K562 (cell line): ENCODE measurements around the gene INPP5D. TPM values are rescaled to one million over a fixed set of nuclear protein-coding genes. Genes with fewer than 3 reads are reported as not detected.
A peak's percentile ranks its signal among the peaks of the same experiment; 100 is the strongest.

Source experiments
- ATAC-seq: fragments of 200-7000 bp; cut with Tn5 transposase; 3 replicates; pipeline ENCODE4 v1.9.1; 2020; ENCODE audit warnings: moderate library complexity
- BruUV-seq: library from RNA; stranded (reverse); fragments of 400-500 nt; replicated peaks from 2 replicates; lab custom pipeline; 2021; lab: Mats Ljungman, UMichigan
- CTCF ChIA-PET: fragments of 300-600 bp; formaldehyde crosslinking; extraction: SDS; loops from one replicate; lab custom pipeline; 2021; ENCODE audit warnings: low intra/inter-chr PET ratio; lab: Yijun Ruan, JAX
- POLR2A ChIA-PET: fragments of 300-600, 350-650 bp; sonication (Branson Sonifier 250); formaldehyde crosslinking; extraction: SDS; loops from one replicate; lab custom pipeline; 2021; ENCODE audit warnings: antibody characterized with exemption, inconsistent platforms; lab: Yijun Ruan, JAX
- DNase-seq, 4 experiments: peaks; one replicate each; pipeline versions ENCODE4 v3.0.0 to v3.0.0-alpha.2; 2011 to 2018; ENCODE audit warnings: low spot score in 3 of 4, mixed read lengths in 3 of 4; ENCODE audit errors: extremely low read depth in 1 of 4
- FAIRE-seq: peaks from 2 replicates; lab custom pipeline; 2011; peaks lifted over from hg19 to GRCh38; lab: Jason Lieb, UNC
- H2AFZ ChIP-seq: 2 replicates; pipeline ENCODE4 v1.6.0; 2011; ENCODE audit warnings: low read depth, low read length, control low read depth, inconsistent platforms
- H3K27ac ChIP-seq: fragments of 200-600 bp; 3 replicates; pipeline ENCODE4 v1.8.0; 2011; ENCODE audit warnings: low read depth, mild to moderate bottlenecking, control low read depth, inconsistent platforms, low read length, moderate library complexity, mixed read lengths; ENCODE audit errors: extremely low read depth
- H3K27me3 ChIP-seq, 2 experiments: fragments of 300-600 bp in 1 of 2; 2 replicates in 1 of 2; 3 replicates in 1 of 2; pipeline versions ENCODE4 v1.6.0 to v1.8.0; 2011; ENCODE audit warnings: inconsistent platforms in 2 of 2, low read length in 2 of 2, mild to moderate bottlenecking in 1 of 2, mixed read lengths in 1 of 2, moderate library complexity in 1 of 2; ENCODE audit not compliant: control insufficient read depth in 2 of 2, insufficient read depth in 2 of 2
- H3K36me3 ChIP-seq: fragments of 300-600 bp; 3 replicates; pipeline ENCODE4 v1.8.0; 2011; ENCODE audit warnings: mild to moderate bottlenecking, low read length, inconsistent platforms; ENCODE audit not compliant: control insufficient read depth, insufficient read depth
- H3K4me1 ChIP-seq, 2 experiments: fragments of 200-600 bp in 1 of 2; replicated peaks in 1 of 2; 2 replicates in 1 of 2; 3 replicates in 1 of 2; pipeline versions ENCODE4 v1.5.1 to v1.8.0; 2011; ENCODE audit warnings: inconsistent platforms in 2 of 2, low read length in 2 of 2, mild to moderate bottlenecking in 1 of 2, mixed read lengths in 1 of 2, moderate library complexity in 1 of 2; ENCODE audit not compliant: control insufficient read depth in 2 of 2, insufficient read depth in 2 of 2
- H3K4me2 ChIP-seq: 2 replicates; pipeline ENCODE4 v1.6.1; 2011; ENCODE audit warnings: low read length, control low read depth, inconsistent platforms, mixed read lengths; ENCODE audit not compliant: insufficient read depth
- H3K4me3 ChIP-seq: fragments of 200-600 bp; sonication (generic), shearing (Covaris generic); 2 replicates; pipeline ENCODE4 v1.5.1; 2016; ENCODE audit warnings: control low read depth, inconsistent platforms
- H3K79me2 ChIP-seq: fragments of 200-600 bp; 3 replicates; pipeline ENCODE4 v1.8.0; 2011; ENCODE audit warnings: low read length, inconsistent platforms; ENCODE audit not compliant: control insufficient read depth, insufficient read depth
- H3K9ac ChIP-seq, 2 experiments: 2 replicates each; pipeline versions ENCODE4 v1.6.0 to v1.6.1; 2011; ENCODE audit warnings: low read depth in 2 of 2, low read length in 2 of 2, control low read depth in 1 of 2, inconsistent platforms in 1 of 2, mild to moderate bottlenecking in 1 of 2, mixed read lengths in 1 of 2; ENCODE audit not compliant: insufficient read depth in 1 of 2
- H3K9me1 ChIP-seq: one replicate; pipeline ENCODE4 v1.6.0; 2011; ENCODE audit warnings: inconsistent platforms, mild to moderate bottlenecking, low read length, moderate library complexity; ENCODE audit not compliant: control insufficient read depth, insufficient read depth
- H3K9me3 ChIP-seq: replicated peaks from 2 replicates; pipeline ENCODE4 v1.5.1; 2011; ENCODE audit warnings: low read depth, low read length, inconsistent platforms; ENCODE audit not compliant: control insufficient read depth, insufficient read depth
- H4K20me1 ChIP-seq: replicated peaks from 2 replicates; pipeline ENCODE4 v1.6.1; 2011; ENCODE audit warnings: low read length, inconsistent platforms, mixed read lengths; ENCODE audit not compliant: control insufficient read depth, insufficient read depth
- CBFA2T3 ChIP-seq: fragments of 450-650 bp; IDR thresholded peaks from 2 replicates; pipeline ENCODE4 v1.6.1; 2017
- HMGN3 ChIP-seq: IDR thresholded peaks from 2 replicates; pipeline ENCODE4 v1.6.1; 2011; ENCODE audit warnings: borderline replicate concordance, low read depth, mild to moderate bottlenecking, mixed read lengths, low read length; ENCODE audit not compliant: insufficient read length; ENCODE audit errors: extremely low read depth
- NR3C1 ChIP-seq: sonication (generic); formaldehyde crosslinking; IDR thresholded peaks from 2 replicates; pipeline ENCODE4 v1.8.1; 2022; ENCODE audit warnings: missing genetic modification reagents
- SIN3B ChIP-seq: fragments of 450-650 bp; IDR thresholded peaks from 2 replicates; pipeline ENCODE4 v1.6.1; 2017; ENCODE audit warnings: low read depth, mild to moderate bottlenecking, moderate library complexity
- ZNF384 ChIP-seq: IDR thresholded peaks from 2 replicates; pipeline ENCODE4 v1.6.1; 2012; ENCODE audit warnings: low read depth, low read length, improper control_type of control experiment
- WGBS: fragments of 100-300 bp; shearing (Covaris generic); methylation state at CpG from one replicate; pipeline ENCODE4 v1.1.6; 2016; ENCODE audit warnings: low coverage, mixed read lengths; ENCODE audit not compliant: insufficient coverage; ENCODE audit errors: missing lambda C conversion rate; 5-methylcytosine and 5-hydroxymethylcytosine counted together
- in situ Hi-C: fragments of 300-500 bp; cut with MboI; formaldehyde crosslinking; loops from 4 replicates; pipeline ENCODE4 v1.15.0; 2018; ENCODE audit warnings: inconsistent platforms, mixed read lengths
- intact Hi-C: fragments of 100-400 bp; cut with micrococcal nuclease; formaldehyde crosslinking; loops from 2 replicates; pipeline ENCODE4 v1.14.2; 2022
- polyA plus RNA-seq, 8 experiments: library from polyadenylated mRNA; depleted of rRNA in 4 of 8; stranded (reverse) in 5 of 8; unstranded in 3 of 8; fragments of >200 nt; fragmentation: Nextera tagmentation in 2 of 8; fragmentation: Illumina TruSeq in 1 of 8; extraction: Ambion mirVana in 2 of 8; extraction: Trizol in 1 of 8; gene quantifications; 2 replicates each; pipeline versions ENCODE4 v1.2.1 to v1.2.3, GENCODE V29; 2011 to 2014; ENCODE audit warnings: inconsistent platforms in 1 of 8, missing spikeins in 1 of 8
- total RNA-seq, 7 experiments: library from RNA; depleted of rRNA in 6 of 7; stranded (reverse); fragments of >200 nt in 6 of 7; fragmentation: Illumina TruSeq in 2 of 7; extraction: Trizol in 2 of 7; gene quantifications; 2 replicates each; pipeline versions ENCODE4 v1.2.1 to v1.2.3, GENCODE V29; 2011 to 2021; ENCODE audit warnings: low replicate concordance in 1 of 7
- TF ChIP-seq, protein P1 (sequence below): IDR thresholded peaks from 2 replicates; pipeline ENCODE4 v1.6.1; 2012; ENCODE audit warnings: low read depth, low read length, improper control_type of control experiment, borderline replicate concordance

Gene INPP5D
- total and polyA plus RNA-seq, 9 of the 15 experiments (the other 6 are each of a cell fraction or from before 2014, with no cell fraction given) = 0.55 to 6.2 (median 2.2) TPM

- no peak overlapping the region for H3K27ac ChIP-seq
- intact Hi-C loops (no loop called here), in situ Hi-C loops (no loop called here)
- BruUV-seq = no TSS peak
- H3K9me1 ChIP-seq = no peaks in the 10 kb centered on the region
- no CpG with 5 or more reads among the region's 4 CpGs for WGBS
- POLR2A ChIA-PET = interaction anchor here (0.7 kb wide), 1 partner anchor 12 kb away, joined by 3 read pairs; the partner anchor contains the start of gene INPP5D
- FAIRE-seq (no peak), DNase-seq (peak in 2 of 4 experiments; percentile 26 to 31), ATAC-seq (no peak)
- no peak overlapping the region for H3K4me3 ChIP-seq
- peaks cover 3% of the 10 kb centered on the region; the same call in 1 of the 2 replicates for H3K9me3 ChIP-seq
- H3K4me2 ChIP-seq = peak overlapping the region; percentile 37; the same call in 1 of the 2 replicates
- peak overlapping the region; percentile 68; the same call in 1 of the 2 replicates for H2AFZ ChIP-seq
- H3K9ac ChIP-seq = peak overlapping the region in 1 of 2 experiments; percentile 68; a peak in 1 of 4 replicates
- no peaks in the 10 kb centered on the region for H3K79me2 ChIP-seq
- no peaks in the 10 kb centered on the region for H4K20me1 ChIP-seq
- peaks cover 11 to 13% of the 10 kb centered on the region in 2 experiments; a peak in 4 of 5 replicates for H3K4me1 ChIP-seq
- TF ChIP-seq, protein P1, sequence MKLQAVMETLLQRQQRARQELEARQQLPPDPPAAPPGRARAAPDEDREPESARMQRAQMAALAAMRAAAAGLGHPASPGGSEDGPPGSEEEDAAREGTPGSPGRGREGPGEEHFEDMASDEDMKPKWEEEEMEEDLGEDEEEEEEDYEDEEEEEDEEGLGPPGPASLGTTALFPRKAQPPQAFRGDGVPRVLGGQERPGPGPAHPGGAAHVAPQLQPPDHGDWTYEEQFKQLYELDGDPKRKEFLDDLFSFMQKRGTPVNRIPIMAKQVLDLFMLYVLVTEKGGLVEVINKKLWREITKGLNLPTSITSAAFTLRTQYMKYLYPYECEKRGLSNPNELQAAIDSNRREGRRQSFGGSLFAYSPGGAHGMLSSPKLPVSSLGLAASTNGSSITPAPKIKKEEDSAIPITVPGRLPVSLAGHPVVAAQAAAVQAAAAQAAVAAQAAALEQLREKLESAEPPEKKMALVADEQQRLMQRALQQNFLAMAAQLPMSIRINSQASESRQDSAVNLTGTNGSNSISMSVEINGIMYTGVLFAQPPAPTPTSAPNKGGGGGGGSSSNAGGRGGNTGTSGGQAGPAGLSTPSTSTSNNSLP = no peak
- TF ChIP-seq SIN3B = no peak
- no peak for TF ChIP-seq HMGN3
- no peak for TF ChIP-seq ZNF384
- TF ChIP-seq CBFA2T3 = no peak
- no peak for TF ChIP-seq NR3C1 (CRISPR knock-in tag)
- CTCF ChIA-PET = no interaction called here
- H3K36me3 ChIP-seq = no peaks in the 10 kb centered on the region
- no peaks in the 10 kb centered on the region for H3K27me3 ChIP-seq
Measured at GRCh38 chr2:233072838-233073237, 12.7 kb downstream of the INPP5D start.
